Neural cell (in vitro differentiated cells): ENCODE results near the gene LPCAT1. TPM values are rescaled to one million over a fixed set of nuclear protein-coding genes. Genes with fewer than 3 reads are reported as not detected.

Experiments used
- H2AFZ ChIP-seq: fragments of 200-600, 300-800 bp; sonication (generic), shearing (Covaris generic); 2 replicates; pipeline ENCODE4 v1.6.0; 2014; ENCODE audit warnings: low read depth, mild to moderate bottlenecking, antibody characterized with exemption, low read length, moderate library complexity
- H3F3A ChIP-seq: fragments of 200-600 bp; shearing (Covaris generic); 2 replicates; pipeline ENCODE4 v1.6.1; 2016; ENCODE audit warnings: mild to moderate bottlenecking, moderate library complexity, mixed read lengths, antibody characterized with exemption, low read length; ENCODE audit not compliant: insufficient read depth, poor library complexity, severe bottlenecking
- H3K27ac ChIP-seq: fragments of 200-600, 300-800 bp; sonication (generic), shearing (Covaris generic); 2 replicates; pipeline ENCODE4 v1.5.1; 2014; ENCODE audit warnings: mild to moderate bottlenecking, low read length, moderate library complexity
- H3K27me3 ChIP-seq: fragments of 300-800, 200-600 bp; sonication (generic), shearing (Covaris generic); 2 replicates; pipeline ENCODE4 v1.6.0; 2014; ENCODE audit warnings: mild to moderate bottlenecking, low read depth, low read length, moderate library complexity; ENCODE audit not compliant: insufficient read depth
- H3K36me3 ChIP-seq: fragments of 300-800, 200-600 bp; sonication (generic), shearing (Covaris generic); 2 replicates; pipeline ENCODE4 v1.5.1; 2014; ENCODE audit warnings: mild to moderate bottlenecking, antibody characterized with exemption, low read length, moderate library complexity; ENCODE audit not compliant: insufficient read depth
- H3K4me2 ChIP-seq: fragments of 300-800, 200-600 bp; sonication (generic), shearing (Covaris generic); 2 replicates; pipeline ENCODE4 v1.6.0; 2014; ENCODE audit warnings: mild to moderate bottlenecking, low read length
- H3K4me3 ChIP-seq: fragments of 300-800, 200-600 bp; sonication (generic), shearing (Covaris generic); 2 replicates; pipeline ENCODE4 v1.5.1; 2014; ENCODE audit warnings: mild to moderate bottlenecking, low read length, moderate library complexity
- H3K79me2 ChIP-seq: fragments of 200-600 bp; shearing (Covaris generic); replicated peaks from 2 replicates; pipeline ENCODE4 v1.6.0; 2014; ENCODE audit warnings: mild to moderate bottlenecking, low read length, moderate library complexity; ENCODE audit not compliant: insufficient read depth
- H3K9ac ChIP-seq: fragments of 300-800, 200-600 bp; sonication (generic), shearing (Covaris generic); 2 replicates; pipeline ENCODE4 v1.6.1; 2016; ENCODE audit warnings: mild to moderate bottlenecking, low read length, mixed read lengths
- H3K9me2 ChIP-seq: fragments of 200-600 bp; shearing (Covaris generic); 2 replicates; pipeline ENCODE4 v1.6.1; 2016; ENCODE audit warnings: mild to moderate bottlenecking, low read length, mixed read lengths; ENCODE audit not compliant: insufficient read depth
- H3K9me3 ChIP-seq: fragments of 200-600, 300-800 bp; sonication (generic), shearing (Covaris generic); 2 replicates; pipeline ENCODE4 v1.6.1; 2016; ENCODE audit warnings: mild to moderate bottlenecking, mixed run types, low read length, moderate library complexity, mixed read lengths
- H4K20me1 ChIP-seq: fragments of 200-600 bp; shearing (Covaris generic); 2 replicates; pipeline ENCODE4 v1.6.1; 2016; ENCODE audit warnings: mild to moderate bottlenecking, mixed run types; ENCODE audit not compliant: insufficient read depth
- EP300 ChIP-seq: fragments of 450-650 bp; conservative IDR thresholded peaks from 2 replicates; pipeline ENCODE4 v1.6.1; 2014; ENCODE audit warnings: antibody characterized with exemption, mild to moderate bottlenecking, moderate library complexity; ENCODE audit not compliant: poor library complexity, severe bottlenecking
- EZH2 ChIP-seq: fragments of 200-600, 300-800 bp; shearing (Covaris generic), sonication (generic); IDR thresholded peaks from 2 replicates; pipeline ENCODE4 v1.6.1; 2014; ENCODE audit warnings: antibody characterized with exemption, low read length, borderline replicate concordance, mild to moderate bottlenecking; ENCODE audit not compliant: insufficient read depth, poor library complexity, severe bottlenecking
- MXI1 ChIP-seq: fragments of 450-650 bp; conservative IDR thresholded peaks from 2 replicates; pipeline ENCODE4 v1.6.1; 2014; ENCODE audit warnings: antibody characterized with exemption, mild to moderate bottlenecking; ENCODE audit not compliant: poor library complexity, severe bottlenecking
- POLR2AphosphoS5 ChIP-seq: IDR thresholded peaks from 2 replicates; pipeline ENCODE4 v1.6.1; 2012
- RAD21 ChIP-seq: fragments of 450-650 bp; conservative IDR thresholded peaks from 2 replicates; pipeline ENCODE4 v1.6.1; 2014; ENCODE audit warnings: antibody characterized with exemption, mild to moderate bottlenecking, moderate library complexity
- SMC3 ChIP-seq: fragments of 450-650 bp; conservative IDR thresholded peaks from 2 replicates; pipeline ENCODE4 v1.6.1; 2014; ENCODE audit warnings: antibody characterized with exemption, mild to moderate bottlenecking, moderate library complexity; ENCODE audit not compliant: poor library complexity
- TAF1 ChIP-seq: IDR thresholded peaks from 2 replicates; pipeline ENCODE4 v1.6.1; 2012; ENCODE audit warnings: low read depth
- polyA plus RNA-seq: library from polyadenylated mRNA; depleted of rRNA; stranded (reverse); fragments of >200 nt; gene quantifications from 2 replicates; pipeline ENCODE4 v1.2.3, GENCODE V29; 2014
- TF ChIP-seq, protein P1 (sequence below): fragments of 450-650 bp; IDR thresholded peaks from 2 replicates; pipeline ENCODE4 v1.5.1; 2014; ENCODE audit warnings: antibody characterized with exemption, mild to moderate bottlenecking, moderate library complexity; ENCODE audit not compliant: poor library complexity, severe bottlenecking
- TF ChIP-seq, protein P2 (sequence below): IDR thresholded peaks from 2 replicates; pipeline ENCODE4 v1.6.1; 2012; ENCODE audit warnings: borderline replicate concordance

The LPCAT1 gene
- polyA plus RNA-seq, 1 donor from 2014 or later: 61.8 TPM

DNA sequence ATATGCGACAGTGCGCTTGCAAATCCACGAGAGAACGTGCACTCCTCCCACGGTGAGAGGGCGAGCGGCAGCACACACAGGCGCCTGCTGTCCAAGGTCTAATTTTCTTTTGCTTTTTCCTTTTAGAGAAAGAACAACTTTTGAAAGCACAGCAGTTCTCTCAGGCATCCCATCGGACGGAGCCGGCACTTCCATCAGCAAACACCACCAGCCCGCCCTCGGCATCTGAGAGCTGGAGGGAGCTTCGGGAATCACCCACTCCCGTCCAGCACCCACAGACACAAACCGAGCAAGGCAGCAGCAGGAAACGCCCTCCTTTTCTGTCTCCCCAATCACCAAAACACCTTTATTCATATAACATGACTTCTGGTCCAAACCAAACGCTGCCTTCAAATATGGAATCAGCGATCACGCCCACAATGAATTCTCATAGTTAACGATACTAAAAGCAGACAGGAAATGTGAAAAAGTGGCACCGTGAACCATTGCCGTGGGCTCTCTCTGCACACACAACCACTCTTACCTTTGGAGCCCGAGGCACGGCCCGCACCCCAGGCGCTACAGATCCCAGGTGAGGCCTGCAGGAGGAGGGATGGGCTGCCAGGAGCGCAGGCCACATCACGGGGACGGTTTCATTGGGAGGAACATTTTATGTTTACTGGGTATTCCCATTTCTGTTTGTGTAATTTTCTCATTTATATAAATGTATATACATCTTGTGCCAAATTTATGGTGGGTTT is 14.2 kb downstream of the LPCAT1 start:
- Histone ChIP-seq H3K79me2 (no peaks in the 10 kb centered on the region), H3K36me3 (no peaks in the 10 kb centered on the region), H2AFZ (no peak overlapping the region), H3F3A (no peaks in the 10 kb centered on the region), H3K9me2 (no peaks in the 10 kb centered on the region), H3K27me3 (no peaks in the 10 kb centered on the region), H4K20me1 (no peaks in the 10 kb centered on the region), H3K9ac (no peak overlapping the region), H3K4me2 (no peak overlapping the region), H3K27ac (no peak overlapping the region), H3K9me3 (no peaks in the 10 kb centered on the region), H3K4me3 (no peak overlapping the region)
- TF ChIP-seq POLR2AphosphoS5 (no peak), MXI1 (no peak), RAD21 (no peak), SMC3 (no peak), EP300 (no peak), TAF1 (no peak), EZH2 (no peak)
- TF ChIP-seq, protein P1, sequence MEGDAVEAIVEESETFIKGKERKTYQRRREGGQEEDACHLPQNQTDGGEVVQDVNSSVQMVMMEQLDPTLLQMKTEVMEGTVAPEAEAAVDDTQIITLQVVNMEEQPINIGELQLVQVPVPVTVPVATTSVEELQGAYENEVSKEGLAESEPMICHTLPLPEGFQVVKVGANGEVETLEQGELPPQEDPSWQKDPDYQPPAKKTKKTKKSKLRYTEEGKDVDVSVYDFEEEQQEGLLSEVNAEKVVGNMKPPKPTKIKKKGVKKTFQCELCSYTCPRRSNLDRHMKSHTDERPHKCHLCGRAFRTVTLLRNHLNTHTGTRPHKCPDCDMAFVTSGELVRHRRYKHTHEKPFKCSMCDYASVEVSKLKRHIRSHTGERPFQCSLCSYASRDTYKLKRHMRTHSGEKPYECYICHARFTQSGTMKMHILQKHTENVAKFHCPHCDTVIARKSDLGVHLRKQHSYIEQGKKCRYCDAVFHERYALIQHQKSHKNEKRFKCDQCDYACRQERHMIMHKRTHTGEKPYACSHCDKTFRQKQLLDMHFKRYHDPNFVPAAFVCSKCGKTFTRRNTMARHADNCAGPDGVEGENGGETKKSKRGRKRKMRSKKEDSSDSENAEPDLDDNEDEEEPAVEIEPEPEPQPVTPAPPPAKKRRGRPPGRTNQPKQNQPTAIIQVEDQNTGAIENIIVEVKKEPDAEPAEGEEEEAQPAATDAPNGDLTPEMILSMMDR: no peak
- TF ChIP-seq, protein P2, sequence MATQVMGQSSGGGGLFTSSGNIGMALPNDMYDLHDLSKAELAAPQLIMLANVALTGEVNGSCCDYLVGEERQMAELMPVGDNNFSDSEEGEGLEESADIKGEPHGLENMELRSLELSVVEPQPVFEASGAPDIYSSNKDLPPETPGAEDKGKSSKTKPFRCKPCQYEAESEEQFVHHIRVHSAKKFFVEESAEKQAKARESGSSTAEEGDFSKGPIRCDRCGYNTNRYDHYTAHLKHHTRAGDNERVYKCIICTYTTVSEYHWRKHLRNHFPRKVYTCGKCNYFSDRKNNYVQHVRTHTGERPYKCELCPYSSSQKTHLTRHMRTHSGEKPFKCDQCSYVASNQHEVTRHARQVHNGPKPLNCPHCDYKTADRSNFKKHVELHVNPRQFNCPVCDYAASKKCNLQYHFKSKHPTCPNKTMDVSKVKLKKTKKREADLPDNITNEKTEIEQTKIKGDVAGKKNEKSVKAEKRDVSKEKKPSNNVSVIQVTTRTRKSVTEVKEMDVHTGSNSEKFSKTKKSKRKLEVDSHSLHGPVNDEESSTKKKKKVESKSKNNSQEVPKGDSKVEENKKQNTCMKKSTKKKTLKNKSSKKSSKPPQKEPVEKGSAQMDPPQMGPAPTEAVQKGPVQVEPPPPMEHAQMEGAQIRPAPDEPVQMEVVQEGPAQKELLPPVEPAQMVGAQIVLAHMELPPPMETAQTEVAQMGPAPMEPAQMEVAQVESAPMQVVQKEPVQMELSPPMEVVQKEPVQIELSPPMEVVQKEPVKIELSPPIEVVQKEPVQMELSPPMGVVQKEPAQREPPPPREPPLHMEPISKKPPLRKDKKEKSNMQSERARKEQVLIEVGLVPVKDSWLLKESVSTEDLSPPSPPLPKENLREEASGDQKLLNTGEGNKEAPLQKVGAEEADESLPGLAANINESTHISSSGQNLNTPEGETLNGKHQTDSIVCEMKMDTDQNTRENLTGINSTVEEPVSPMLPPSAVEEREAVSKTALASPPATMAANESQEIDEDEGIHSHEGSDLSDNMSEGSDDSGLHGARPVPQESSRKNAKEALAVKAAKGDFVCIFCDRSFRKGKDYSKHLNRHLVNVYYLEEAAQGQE: no peak

DNA sequence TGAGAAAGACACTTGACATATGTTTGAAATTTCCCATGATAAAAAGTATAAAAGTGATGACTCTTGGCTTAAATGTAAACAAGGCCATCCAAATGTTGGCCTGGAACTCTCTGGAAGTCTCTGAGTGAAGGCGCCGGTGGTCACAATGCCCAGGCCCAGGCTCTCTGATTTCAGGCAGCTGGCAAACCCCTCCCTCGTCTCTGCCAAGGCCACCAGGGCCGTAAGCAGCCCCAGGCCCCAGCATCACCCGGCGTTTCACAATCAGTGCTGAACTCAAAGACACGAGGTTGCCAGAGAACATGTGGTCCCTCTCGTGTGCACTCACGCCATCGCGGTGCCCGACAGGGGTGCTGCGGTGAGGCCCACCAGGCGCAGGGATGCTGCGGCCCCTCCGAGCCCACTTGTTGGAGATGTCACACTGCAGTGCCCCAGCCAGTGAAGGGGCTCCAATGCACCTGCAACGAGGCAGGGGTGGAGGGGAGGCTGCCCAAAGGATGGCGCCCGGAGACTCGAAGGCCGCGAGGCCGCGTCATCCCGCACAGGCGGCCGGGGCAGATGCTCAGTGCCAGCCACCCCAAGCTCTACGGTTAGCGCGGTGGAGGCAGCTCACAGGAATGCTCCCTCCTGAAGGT is 15.0 kb downstream of the LPCAT1 start:
- Histone ChIP-seq H3K4me2 (no peak overlapping the region), H4K20me1 (no peaks in the 10 kb centered on the region), H3K79me2 (no peaks in the 10 kb centered on the region)

More for the DNA sequence above, 15.0 kb downstream of the LPCAT1 start:
- Histone ChIP-seq H3K27me3 (no peaks in the 10 kb centered on the region), H3K36me3 (no peaks in the 10 kb centered on the region), H3K9me3 (no peaks in the 10 kb centered on the region), H3F3A (no peaks in the 10 kb centered on the region), H3K9ac (no peak overlapping the region), H2AFZ (no peak overlapping the region), H3K4me3 (no peak overlapping the region), H3K27ac (no peak overlapping the region), H3K9me2 (no peaks in the 10 kb centered on the region)
- TF ChIP-seq, protein P2: no peak
